ENCODE measurements around the gene NAA15.
"Not testable (repeated sequence)": the region's sequence is repeated elsewhere in the genome, so short reads cannot be mapped to it uniquely, and the experiment has no call there.

NAA15 gene

GRCh38 chr4:139299536-139299935 is 1.8 kb upstream of the NAA15 start:
- no peak for DNase-seq

- DNase-seq, result no peak
Measured at GRCh38 chr4:139300431-139301112, 733 bp upstream of the NAA15 start.

- DNase-seq, result no peak
Measured at GRCh38 chr4:139301821-139302611, 711 bp downstream of the NAA15 start, which contains the start of gene NDUFC1. TSS of gene NDUFC1 (minus strand) at chr4:139302477. CDS start at chr4:139295798, 6,679 bp downstream.

GRCh38 chr4:139304920-139305319 is 3.6 kb downstream of the NAA15 start:
- DNase-seq, result no peak

- no peak for DNase-seq
Measured at GRCh38 chr4:139311909-139312308, 10.6 kb downstream of the NAA15 start.

GRCh38 chr4:139312552-139313332 is 11.4 kb downstream of the NAA15 start:
- no peak for DNase-seq

GRCh38 chr4:139313414-139313813 is 12.1 kb downstream of the NAA15 start:
- not testable (repeated sequence) for DNase-seq

- no peak for DNase-seq
Measured at GRCh38 chr4:139314047-139314800, 12.9 kb downstream of the NAA15 start.

- DNase-seq, result no peak
Measured at GRCh38 chr4:139315221-139315675, 13.9 kb downstream of the NAA15 start.

GRCh38 chr4:139316733-139317132 is 15.4 kb downstream of the NAA15 start:
- DNase-seq, result no peak

GRCh38 chr4:139317635-139318034 is 16.3 kb downstream of the NAA15 start:
- no peak for DNase-seq

GRCh38 chr4:139319571-139319970 is 18.3 kb downstream of the NAA15 start:
- DNase-seq, result no peak

- not testable (repeated sequence) for DNase-seq
Measured at GRCh38 chr4:139322070-139322469, 20.8 kb downstream of the NAA15 start.

GRCh38 chr4:139322541-139322940 is 21.2 kb downstream of the NAA15 start:
- DNase-seq, result not testable (repeated sequence)

GRCh38 chr4:139324620-139325019 is 23.3 kb downstream of the NAA15 start:
- DNase-seq, result no peak

GRCh38 chr4:139329665-139330200 is 28.4 kb downstream of the NAA15 start:
- DNase-seq, result no peak

- no peak for DNase-seq
Measured at GRCh38 chr4:139330283-139330682, 29.0 kb downstream of the NAA15 start.

GRCh38 chr4:139331185-139331584 is 29.9 kb downstream of the NAA15 start:
- DNase-seq, result no peak

GRCh38 chr4:139333046-139333445 is 31.7 kb downstream of the NAA15 start:
- no peak for DNase-seq

GRCh38 chr4:139337612-139338011 is 36.3 kb downstream of the NAA15 start:
- DNase-seq, result no peak

GRCh38 chr4:139361301-139361700 is 60.0 kb downstream of the NAA15 start:
- no peak for DNase-seq

- no peak for DNase-seq
Measured at GRCh38 chr4:139367421-139368090, 66.3 kb downstream of the NAA15 start.

All from NCI-H1417 treated with DMSO at 0.1 percent for 48 hours (cell line).